ENCODE results near the gene EGFLAM. TPM values are rescaled to one million over a fixed set of nuclear protein-coding genes. Genes with fewer than 3 reads are reported as not detected.

Gene EGFLAM
- total and polyA plus RNA-seq, 9 of the 15 experiments (the other 6 are each of a cell fraction or from before 2014, with no cell fraction given), result 0.09 to 2.5 (median 1.0) TPM

GRCh38 chr5:38447056-38447455, 188.7 kb downstream of the EGFLAM start:
- in situ Hi-C loops (cut with MboI), result no loop called here

GRCh38 chr5:38447786-38448185, 189.4 kb downstream of the EGFLAM start:
- intact Hi-C loops (cut with micrococcal nuclease) (loop anchor here (10.0 kb wide), 1 partner anchor 637 kb away; no protein-coding TSS in a partner anchor), in situ Hi-C loops (cut with MboI) (no loop called here)
- Histone ChIP-seq H3K27ac (ENCODE audit: extremely low read depth, low read depth, low read length) (no peak overlapping the region), H3K36me3 (ENCODE audit: control insufficient read depth, insufficient read depth, low read length) (no peaks in the 10 kb centered on the region), H3K4me2 (ENCODE audit: insufficient read depth, low read length) (no peak overlapping the region), H3K9ac (ENCODE audit: insufficient read depth in 1 of 2, low read depth in 2 of 2, low read length in 2 of 2) (no peak overlapping the region), H3K79me2 (ENCODE audit: control insufficient read depth, insufficient read depth, low read length) (no peaks in the 10 kb centered on the region), H2AFZ (ENCODE audit: low read depth, low read length) (no peak overlapping the region), H4K20me1 (replicated peaks; ENCODE audit: control insufficient read depth, insufficient read depth, low read length) (no peaks in the 10 kb centered on the region), H3K9me3 (replicated peaks; ENCODE audit: control insufficient read depth, insufficient read depth, low read depth, low read length) (no peaks in the 10 kb centered on the region), H3K4me3 (no peak overlapping the region), H3K27me3 (ENCODE audit: control insufficient read depth in 2 of 2, insufficient read depth in 2 of 2, low read length in 2 of 2) (peaks cover 10 to 53% of the 10 kb centered on the region in 2 experiments; a peak in 4 of 5 replicates), H3K4me1 (replicated peaks in 1 of 2; ENCODE audit: control insufficient read depth in 2 of 2, insufficient read depth in 2 of 2, low read length in 2 of 2) (peaks cover 0 to 6% of the 10 kb centered on the region in 2 experiments; a peak in 1 of 5 replicates), H3K9me1 (ENCODE audit: control insufficient read depth, insufficient read depth, low read length) (no peaks in the 10 kb centered on the region)
- 6% methylated on average over 5 of the region's 5 CpGs for WGBS (ENCODE audit: insufficient coverage, low coverage, missing lambda C conversion rate)
- no peak for TF ChIP-seq CCNT2 (IDR thresholded peaks at IDR 0.05; ENCODE audit: borderline replicate concordance, extremely low read depth, insufficient read length, low read depth, low read length)
- no peak for TF ChIP-seq SMARCA5 (IDR thresholded peaks at IDR 0.05)
- no peak for TF ChIP-seq CHD4 (IDR thresholded peaks at IDR 0.05; ENCODE audit: insufficient read depth, insufficient replicate concordance, low read depth, low read length, poor library complexity, severe bottlenecking)
- no peak for TF ChIP-seq ELF2 (CRISPR knock-in tag; IDR thresholded peaks at IDR 0.05)
- TF ChIP-seq VEZF1 (CRISPR knock-in tag; IDR thresholded peaks at IDR 0.05), result no peak
- CTCF ChIA-PET (ENCODE audit: low intra/inter-chr PET ratio), result no interaction called here
- no TSS peak for BruUV-seq (replicated peaks)
- DNase-seq (ENCODE audit: extremely low read depth in 1 of 4, low spot score in 3 of 4) (no peak), FAIRE-seq (no peak), ATAC-seq (no peak)
- POLR2A ChIA-PET, result interaction anchor here (1.6 kb wide), 1 partner anchor 216 kb away, joined by 5 read pairs; no protein-coding TSS in a partner anchor

More at GRCh38 chr5:38447056-38447455, 188.7 kb downstream of the EGFLAM start:
- Histone ChIP-seq H3K27me3 (ENCODE audit: control insufficient read depth in 2 of 2, insufficient read depth in 2 of 2, low read length in 2 of 2) (peaks cover 8 to 49% of the 10 kb centered on the region in 2 experiments; a peak in 4 of 5 replicates), H3K9me1 (ENCODE audit: control insufficient read depth, insufficient read depth, low read length) (no peaks in the 10 kb centered on the region), H3K79me2 (ENCODE audit: control insufficient read depth, insufficient read depth, low read length) (no peaks in the 10 kb centered on the region), H2AFZ (ENCODE audit: low read depth, low read length) (no peak overlapping the region), H3K27ac (ENCODE audit: extremely low read depth, low read depth, low read length) (no peak overlapping the region), H3K9me3 (replicated peaks; ENCODE audit: control insufficient read depth, insufficient read depth, low read depth, low read length) (no peaks in the 10 kb centered on the region), H3K4me1 (replicated peaks in 1 of 2; ENCODE audit: control insufficient read depth in 2 of 2, insufficient read depth in 2 of 2, low read length in 2 of 2) (peaks cover 0 to 6% of the 10 kb centered on the region in 2 experiments; a peak in 1 of 5 replicates), H3K9ac (ENCODE audit: insufficient read depth in 1 of 2, low read depth in 2 of 2, low read length in 2 of 2) (no peak overlapping the region), H3K4me3 (no peak overlapping the region), H3K4me2 (ENCODE audit: insufficient read depth, low read length) (no peak overlapping the region), H3K36me3 (ENCODE audit: control insufficient read depth, insufficient read depth, low read length) (no peaks in the 10 kb centered on the region), H4K20me1 (replicated peaks; ENCODE audit: control insufficient read depth, insufficient read depth, low read length) (no peaks in the 10 kb centered on the region)
- no peak for TF ChIP-seq ZNF668 (CRISPR knock-in tag; IDR thresholded peaks at IDR 0.05)
- no TSS peak for BruUV-seq (replicated peaks)
- FAIRE-seq, result no peak
- ATAC-seq, result no peak
- ChIA-PET POLR2A (no interaction called here), CTCF (ENCODE audit: low intra/inter-chr PET ratio) (no interaction called here)
- intact Hi-C loops (cut with micrococcal nuclease), result loop anchor here (10.0 kb wide), 1 partner anchor 638 kb away; no protein-coding TSS in a partner anchor
- DNase-seq (ENCODE audit: extremely low read depth in 1 of 4, low spot score in 3 of 4), result no peak
- 24% methylated on average over 2 of the region's 2 CpGs for WGBS (ENCODE audit: insufficient coverage, low coverage, missing lambda C conversion rate)

Data from K562 (cell line).